OCI-LY7 (cell line): ENCODE results near the gene MPPED1. TPM values are rescaled to one million over a fixed set of nuclear protein-coding genes. Genes with fewer than 3 reads are reported as not detected.

ENCODE experiments used
- BruUV-seq: library from RNA; stranded (reverse); fragments of 400-500 nt; replicated peaks from 2 replicates; lab custom pipeline; 2021; lab: Mats Ljungman, UMichigan
- CTCF ChIA-PET: fragments of 300-600 bp; sonication (Branson Sonifier 250); formaldehyde crosslinking; loops from one replicate; lab custom pipeline; 2022; ENCODE audit warnings: antibody characterized with exemption; ENCODE audit not compliant: unreplicated experiment; lab: Charles Lee
- POLR2A ChIA-PET: fragments of 300-600 bp; sonication (Branson Sonifier 250); formaldehyde crosslinking; loops from one replicate; lab custom pipeline; 2022; ENCODE audit warnings: antibody characterized with exemption; lab: Charles Lee
- DNase-seq: peaks from one replicate; pipeline ENCODE4 v3.0.0-alpha.2; 2015; ENCODE audit warnings: low spot score
- H2AFZ ChIP-seq: fragments of 200-600 bp; sonication (generic), shearing (Covaris generic); 2 replicates; pipeline ENCODE4 v1.6.1; 2014; ENCODE audit warnings: mild to moderate bottlenecking, antibody characterized with exemption, low read length, moderate library complexity
- H3K27ac ChIP-seq: fragments of 200-600 bp; sonication (generic); 2 replicates; pipeline ENCODE4 v1.5.1; 2014; ENCODE audit warnings: mixed run types, low read depth, mild to moderate bottlenecking, moderate library complexity, low read length, inconsistent platforms; ENCODE audit not compliant: poor library complexity, severe bottlenecking
- H3K36me3 ChIP-seq: fragments of 200-600 bp; sonication (generic); 2 replicates; pipeline ENCODE4 v1.6.1; 2014; ENCODE audit warnings: mild to moderate bottlenecking, antibody characterized with exemption, low read length, moderate library complexity, mixed read lengths; ENCODE audit not compliant: insufficient read depth
- H3K4me1 ChIP-seq: fragments of 200-600 bp; sonication (generic); 2 replicates; pipeline ENCODE4 v1.5.1; 2014; ENCODE audit warnings: mild to moderate bottlenecking, low read length; ENCODE audit not compliant: insufficient read depth, poor library complexity, severe bottlenecking
- H3K4me2 ChIP-seq: fragments of 200-600 bp; sonication (generic); 2 replicates; pipeline ENCODE4 v1.6.1; 2014; ENCODE audit warnings: mild to moderate bottlenecking, low read length
- H3K4me3 ChIP-seq: fragments of 200-600 bp; sonication (generic); 2 replicates; pipeline ENCODE4 v1.5.1; 2014; ENCODE audit warnings: mild to moderate bottlenecking, low read depth, low read length; ENCODE audit not compliant: poor library complexity, severe bottlenecking
- H3K79me2 ChIP-seq: fragments of 200-600 bp; sonication (generic); 2 replicates; pipeline ENCODE4 v1.6.1; 2016; ENCODE audit warnings: low read depth, mild to moderate bottlenecking, low read length, moderate library complexity, mixed read lengths; ENCODE audit not compliant: insufficient read depth
- H3K9me2 ChIP-seq: fragments of 200-600 bp; sonication (generic); 2 replicates; pipeline ENCODE4 v1.6.1; 2016; ENCODE audit warnings: mild to moderate bottlenecking, low read length, mixed read lengths; ENCODE audit not compliant: insufficient read depth
- H3K9me3 ChIP-seq: fragments of 200-600 bp; sonication (generic); 2 replicates; pipeline ENCODE4 v1.6.1; 2014; ENCODE audit warnings: mild to moderate bottlenecking, mixed run types, low read length, mixed read lengths
- H4K20me1 ChIP-seq: fragments of 200-600 bp; sonication (generic); 2 replicates; pipeline ENCODE4 v1.6.1; 2014; ENCODE audit warnings: mild to moderate bottlenecking, antibody characterized with exemption, low read length, moderate library complexity, mixed read lengths; ENCODE audit not compliant: insufficient read depth
- CTCF ChIP-seq: fragments of 200-600 bp; sonication (generic); conservative IDR thresholded peaks from 2 replicates; pipeline ENCODE4 v1.5.1; 2014; ENCODE audit warnings: mild to moderate bottlenecking, antibody characterized with exemption, low read length, moderate library complexity, mixed read lengths
- EZH2phosphoT487 ChIP-seq: fragments of 200-600 bp; sonication (generic); IDR thresholded peaks from 2 replicates; pipeline ENCODE4 v1.6.1; 2018; ENCODE audit warnings: low read depth, borderline replicate concordance, mild to moderate bottlenecking, mixed run types, antibody characterized with exemption, low read length, moderate library complexity, mixed read lengths
- intact Hi-C: fragments of 100-400 bp; cut with micrococcal nuclease; formaldehyde crosslinking; loops from one replicate; pipeline ENCODE4 v1.10.0; 2022; ENCODE audit not compliant: unreplicated experiment
- total RNA-seq, 2 experiments: library from RNA; depleted of rRNA in 1 of 2; stranded (reverse); fragments of >200 nt in 1 of 2; shearing (Covaris generic) in 1 of 2; gene quantifications; 2 replicates each; pipeline ENCODE4 v1.2.3, GENCODE V29; 2014 to 2022

The MPPED1 gene
- total RNA-seq, 2 experiments from 2014 or later: not detected

GRCh38 chr22:43439368-43440103 lies 27.7 kb downstream of the MPPED1 start:
- Histone ChIP-seq H4K20me1 (no peaks in the 10 kb centered on the region), H3K4me1 (no peaks in the 10 kb centered on the region), H3K36me3 (no peaks in the 10 kb centered on the region), H3K9me3 (no peaks in the 10 kb centered on the region), H3K27ac (no peak overlapping the region), H3K79me2 (no peaks in the 10 kb centered on the region), H3K4me3 (no peak overlapping the region), H3K4me2 (no peak overlapping the region), H2AFZ (no peak overlapping the region), H3K9me2 (no peaks in the 10 kb centered on the region)
- TF ChIP-seq EZH2phosphoT487: no peak
- TF ChIP-seq CTCF: no peak
- ChIA-PET CTCF (no interaction called here), POLR2A (no interaction called here)
- no TSS peak for BruUV-seq
- DNase-seq: no peak
- intact Hi-C loops: no loop called here

GRCh38 chr22:43440104-43440387 lies 28.2 kb downstream of the MPPED1 start:
- Histone ChIP-seq H4K20me1 (no peaks in the 10 kb centered on the region), H3K36me3 (no peaks in the 10 kb centered on the region), H3K9me2 (no peaks in the 10 kb centered on the region), H2AFZ (no peak overlapping the region), H3K79me2 (no peaks in the 10 kb centered on the region), H3K4me3 (no peak overlapping the region), H3K9me3 (no peaks in the 10 kb centered on the region), H3K27ac (no peak overlapping the region), H3K4me1 (no peaks in the 10 kb centered on the region), H3K4me2 (no peak overlapping the region)
- ChIA-PET POLR2A (no interaction called here), CTCF (no interaction called here)
- intact Hi-C loops: no loop called here
- DNase-seq: no peak
- TF ChIP-seq EZH2phosphoT487 (no peak), CTCF (no peak)
- no TSS peak for BruUV-seq

GRCh38 chr22:43440556-43440955 lies 28.7 kb downstream of the MPPED1 start:
- Histone ChIP-seq H3K9me2 (no peaks in the 10 kb centered on the region), H4K20me1 (no peaks in the 10 kb centered on the region), H3K9me3 (no peaks in the 10 kb centered on the region), H3K4me2 (no peak overlapping the region), H3K4me1 (no peaks in the 10 kb centered on the region), H3K4me3 (no peak overlapping the region), H2AFZ (no peak overlapping the region), H3K27ac (no peak overlapping the region), H3K79me2 (no peaks in the 10 kb centered on the region), H3K36me3 (no peaks in the 10 kb centered on the region)
- DNase-seq: no peak
- ChIA-PET CTCF (no interaction called here), POLR2A (no interaction called here)
- no TSS peak for BruUV-seq
- TF ChIP-seq CTCF (no peak), EZH2phosphoT487 (no peak)
- intact Hi-C loops: no loop called here
